HEK293 (cell line): ENCODE data around the gene GPR21.

Experiments used
- CTCF ChIA-PET: fragments of 350-600 bp; formaldehyde crosslinking; extraction: SDS; loops from one replicate; lab custom pipeline; 2021; ENCODE audit warnings: antibody characterized with exemption; lab: Yijun Ruan, JAX
- POLR2A ChIA-PET: fragments of 300-600 bp; formaldehyde crosslinking; extraction: SDS; loops from one replicate; lab custom pipeline; 2020; ENCODE audit warnings: antibody characterized with exemption, inconsistent platforms; lab: Yijun Ruan, JAX
- H3K27ac ChIP-seq: fragments of 200-500 bp; sonication (Bioruptor generic); 2 replicates; pipeline ENCODE4 v1.5.1; 2014; ENCODE audit warnings: low read depth, low read length, control low read depth, inconsistent platforms; ENCODE audit errors: extremely low read depth
- H3K36me3 ChIP-seq, 2 experiments: fragments of 200-500 bp in 1 of 2; sonication (Bioruptor generic) in 1 of 2; 1 replicate in 1 of 2; 2 replicates in 1 of 2; pipeline ENCODE4 v1.5.1; 2014 to 2017; ENCODE audit warnings: inconsistent platforms in 2 of 2, low read length in 2 of 2; ENCODE audit not compliant: control insufficient read depth in 2 of 2, insufficient read depth in 1 of 2
- H3K4me1 ChIP-seq: fragments of 200-500 bp; sonication (Bioruptor generic); 2 replicates; pipeline ENCODE4 v1.5.1; 2014; ENCODE audit warnings: mild to moderate bottlenecking, low read length, inconsistent platforms; ENCODE audit not compliant: control insufficient read depth, insufficient read depth
- H3K4me3 ChIP-seq: 2 replicates; pipeline ENCODE4 v1.5.1; 2011; ENCODE audit warnings: low read depth, mild to moderate bottlenecking, control low read depth, low read length, moderate library complexity
- H3K9me3 ChIP-seq: fragments of 200-500 bp; sonication (Bioruptor generic); 2 replicates; pipeline ENCODE4 v1.5.1; 2014; ENCODE audit warnings: low read depth, low read length, inconsistent platforms; ENCODE audit not compliant: control insufficient read depth, insufficient read depth
- BCL11B ChIP-seq: fragments of 450-650 bp; formaldehyde crosslinking; IDR thresholded peaks from 2 replicates; pipeline ENCODE4 v1.5.1; 2016; ENCODE audit warnings: low read depth, missing biosample characterization, missing genetic modification characterization
- IKZF3 ChIP-seq: fragments of 450-650 bp; IDR thresholded peaks from 2 replicates; pipeline ENCODE4 v1.5.0; 2018; ENCODE audit warnings: missing biosample characterization, mild to moderate bottlenecking, missing genetic modification characterization, moderate library complexity
- KLF1 ChIP-seq: fragments of 450-650 bp; formaldehyde crosslinking; IDR thresholded peaks from 2 replicates; pipeline ENCODE4 v1.5.1; 2016; ENCODE audit warnings: missing biosample characterization, missing genetic modification characterization
- KLF10 ChIP-seq: fragments of 450-650 bp; IDR thresholded peaks from 2 replicates; pipeline ENCODE4 v1.5.1; 2018; ENCODE audit warnings: missing biosample characterization, mild to moderate bottlenecking, missing genetic modification characterization
- KLF7 ChIP-seq: fragments of 450-650 bp; formaldehyde crosslinking; IDR thresholded peaks from 2 replicates; pipeline ENCODE4 v1.5.1; 2016; ENCODE audit warnings: missing biosample characterization, missing genetic modification characterization, borderline replicate concordance
- MYNN ChIP-seq: fragments of 450-650 bp; formaldehyde crosslinking; IDR thresholded peaks from 2 replicates; pipeline ENCODE4 v1.5.1; 2016; ENCODE audit warnings: missing biosample characterization, missing genetic modification characterization, borderline replicate concordance
- REPIN1 ChIP-seq: fragments of 450-650 bp; formaldehyde crosslinking; IDR thresholded peaks from 2 replicates; pipeline ENCODE4 v1.5.1; 2017; ENCODE audit warnings: missing biosample characterization, missing genetic modification characterization, low read depth
- ZBTB8A ChIP-seq: fragments of 450-650 bp; formaldehyde crosslinking; IDR thresholded peaks from 2 replicates; pipeline ENCODE4 v1.5.1; 2016; ENCODE audit warnings: missing biosample characterization, missing genetic modification characterization
- ZFP3 ChIP-seq: fragments of 450-650 bp; formaldehyde crosslinking; IDR thresholded peaks from 2 replicates; pipeline ENCODE4 v1.5.1; 2016; ENCODE audit warnings: low read depth, missing biosample characterization, missing genetic modification characterization
- ZNF169 ChIP-seq: fragments of 450-650 bp; formaldehyde crosslinking; IDR thresholded peaks from 2 replicates; pipeline ENCODE4 v1.5.1; 2016; ENCODE audit warnings: missing biosample characterization, missing genetic modification characterization
- ZNF214 ChIP-seq: fragments of 450-650 bp; formaldehyde crosslinking; IDR thresholded peaks from 2 replicates; pipeline ENCODE4 v1.5.1; 2017; ENCODE audit warnings: missing biosample characterization, mild to moderate bottlenecking, missing genetic modification characterization, borderline replicate concordance
- ZNF292 ChIP-seq: fragments of 450-650 bp; formaldehyde crosslinking; IDR thresholded peaks from 2 replicates; pipeline ENCODE4 v1.5.1; 2016; ENCODE audit warnings: low read depth, missing biosample characterization, missing genetic modification characterization, borderline replicate concordance
- ZNF335 ChIP-seq: fragments of 450-650 bp; formaldehyde crosslinking; conservative IDR thresholded peaks from 2 replicates; pipeline ENCODE4 v1.5.1; 2016; ENCODE audit warnings: missing biosample characterization, missing genetic modification characterization
- ZNF558 ChIP-seq: fragments of 450-650 bp; formaldehyde crosslinking; IDR thresholded peaks from 2 replicates; pipeline ENCODE4 v1.5.1; 2016; ENCODE audit warnings: missing biosample characterization, missing genetic modification characterization
- ZNF585B ChIP-seq: fragments of 450-650 bp; formaldehyde crosslinking; IDR thresholded peaks from 2 replicates; pipeline ENCODE4 v1.5.1; 2016; ENCODE audit warnings: missing biosample characterization, missing genetic modification characterization
- ZNF776 ChIP-seq: fragments of 450-650 bp; formaldehyde crosslinking; IDR thresholded peaks from 2 replicates; pipeline ENCODE4 v1.5.0; 2017; ENCODE audit warnings: missing biosample characterization, missing genetic modification characterization, borderline replicate concordance
- ZNF777 ChIP-seq: fragments of 450-650 bp; formaldehyde crosslinking; IDR thresholded peaks from 2 replicates; pipeline ENCODE4 v1.5.1; 2017; ENCODE audit warnings: missing biosample characterization, missing genetic modification characterization, borderline replicate concordance
- TF ChIP-seq, protein P1 (sequence below): fragments of 450-650 bp; formaldehyde crosslinking; IDR thresholded peaks from 2 replicates; pipeline ENCODE4 v1.5.1; 2016; ENCODE audit warnings: missing biosample characterization, missing genetic modification characterization, borderline replicate concordance
- TF ChIP-seq, protein P2 (sequence below): fragments of 450-650 bp; formaldehyde crosslinking; IDR thresholded peaks from 2 replicates; pipeline ENCODE4 v1.5.1; 2016; ENCODE audit warnings: missing biosample characterization, missing genetic modification characterization, borderline replicate concordance

Gene GPR21

DNA sequence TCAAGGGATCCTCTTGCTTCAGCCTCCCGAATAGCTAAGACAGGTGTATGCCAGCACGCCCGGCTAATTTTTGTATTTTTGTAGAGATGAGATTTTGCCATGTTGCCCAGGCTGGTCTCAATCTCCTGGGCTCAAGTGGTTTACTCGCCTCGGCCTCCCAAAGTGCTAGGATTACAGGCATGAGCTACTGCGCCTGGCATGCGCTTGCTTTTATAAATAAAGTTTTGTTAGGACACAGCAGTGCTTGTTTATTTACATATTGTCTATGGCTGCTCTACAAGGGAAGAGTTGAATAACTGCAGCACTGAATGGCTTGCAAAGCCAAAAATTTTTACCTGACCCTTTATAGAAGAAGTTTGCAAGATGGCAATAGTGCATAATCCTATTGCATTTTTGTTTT lies 27.7 kb downstream of the GPR21 start (continued):
- TF ChIP-seq ZBTB8A (tag by site-specific recombination) (no peak), ZNF214 (tag by site-specific recombination) (no peak), MYNN (tag by site-specific recombination) (no peak), ZNF335 (tag by site-specific recombination) (no peak), ZNF777 (tag by site-specific recombination) (no peak)

DNA sequence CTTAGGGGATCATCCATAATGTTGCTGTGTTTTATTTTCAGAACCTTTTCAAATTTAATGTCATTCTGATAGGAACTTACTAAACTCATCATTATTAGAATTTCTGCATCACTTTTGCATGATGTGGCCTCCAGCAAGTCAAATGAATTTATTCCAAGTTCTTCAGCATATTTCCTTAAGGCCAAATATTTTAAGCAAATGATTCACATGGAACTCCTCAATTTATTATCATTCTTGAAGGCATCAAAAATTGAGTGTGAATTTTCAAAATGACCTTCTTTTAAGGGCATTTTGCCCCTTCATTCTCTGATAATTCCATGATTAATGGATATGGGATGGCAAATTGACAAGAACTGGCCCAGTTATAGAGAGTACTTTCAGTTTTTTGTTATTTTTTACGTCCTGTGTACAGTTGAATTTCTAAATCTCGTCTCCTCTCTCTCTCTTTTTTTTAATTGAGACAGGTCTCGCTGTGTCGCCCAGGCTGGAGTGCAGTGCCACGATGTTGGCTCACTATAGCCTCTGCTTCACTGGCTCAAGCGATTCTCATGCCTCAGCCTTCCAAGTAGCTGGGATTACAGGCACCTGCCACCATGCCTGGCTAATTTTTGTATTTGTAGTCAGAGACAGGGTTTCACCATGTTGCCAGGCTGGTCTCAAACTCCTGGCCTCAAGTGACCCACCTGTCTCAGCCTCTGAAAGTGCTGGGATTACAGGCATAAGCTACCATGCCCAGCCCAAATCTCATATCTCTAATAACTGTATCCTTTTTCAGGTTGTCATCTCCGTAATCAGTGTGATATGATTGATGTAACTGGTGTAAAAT lies 29.1 kb downstream of the GPR21 start:
- Histone ChIP-seq H3K27ac (no peak overlapping the region), H3K4me1 (no peaks in the 10 kb centered on the region), H3K9me3 (no peaks in the 10 kb centered on the region), H3K36me3 (peaks cover 6 to 33% of the 10 kb centered on the region in 2 experiments), H3K4me3 (no peak overlapping the region)
- POLR2A ChIA-PET = no interaction called here
- TF ChIP-seq BCL11B (tag by site-specific recombination) (no peak), ZNF169 (tag by site-specific recombination) (no peak)
- CTCF ChIA-PET = interaction anchor here (1.0 kb wide), 1 partner anchor 193 kb away, joined by 3 read pairs; no protein-coding TSS in a partner anchor

DNA sequence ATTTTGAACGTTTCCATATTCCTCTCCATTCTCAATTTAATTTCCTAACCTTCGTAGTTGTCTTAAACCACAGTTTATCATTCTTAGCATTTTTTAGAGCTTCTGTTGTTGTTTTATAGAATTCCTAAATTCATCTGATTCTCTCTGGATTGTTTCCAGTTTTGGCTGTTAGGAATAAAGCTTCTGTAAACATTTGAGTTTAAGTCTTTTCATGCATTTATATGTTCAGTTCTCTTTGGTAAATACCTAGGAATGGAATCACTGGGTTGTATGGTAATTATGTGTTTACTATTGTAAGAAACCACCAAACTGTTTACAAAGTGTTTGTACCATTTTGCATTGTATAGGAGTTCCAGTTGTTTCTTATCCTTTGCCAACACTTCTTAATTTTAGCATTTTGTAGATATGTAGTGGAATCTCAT lies 29.7 kb downstream of the GPR21 start:
- no peaks in the 10 kb centered on the region for H3K4me1 ChIP-seq
- H3K4me3 ChIP-seq = no peak overlapping the region
- no peak overlapping the region for H3K27ac ChIP-seq
- H3K9me3 ChIP-seq = no peaks in the 10 kb centered on the region
- TF ChIP-seq ZNF776 = no peak
- no peak for TF ChIP-seq ZFP3 (tag by site-specific recombination)
- TF ChIP-seq ZNF558 (tag by site-specific recombination) = no peak
- TF ChIP-seq KLF10 (tag by site-specific recombination) = no peak
- no peak for TF ChIP-seq ZNF214 (tag by site-specific recombination)
- TF ChIP-seq ZNF292 (tag by site-specific recombination) = no peak
- TF ChIP-seq REPIN1 (tag by site-specific recombination) = no peak
- TF ChIP-seq ZNF585B (tag by site-specific recombination) = no peak
- TF ChIP-seq KLF1 (tag by site-specific recombination) = no peak
- TF ChIP-seq, protein P1, sequence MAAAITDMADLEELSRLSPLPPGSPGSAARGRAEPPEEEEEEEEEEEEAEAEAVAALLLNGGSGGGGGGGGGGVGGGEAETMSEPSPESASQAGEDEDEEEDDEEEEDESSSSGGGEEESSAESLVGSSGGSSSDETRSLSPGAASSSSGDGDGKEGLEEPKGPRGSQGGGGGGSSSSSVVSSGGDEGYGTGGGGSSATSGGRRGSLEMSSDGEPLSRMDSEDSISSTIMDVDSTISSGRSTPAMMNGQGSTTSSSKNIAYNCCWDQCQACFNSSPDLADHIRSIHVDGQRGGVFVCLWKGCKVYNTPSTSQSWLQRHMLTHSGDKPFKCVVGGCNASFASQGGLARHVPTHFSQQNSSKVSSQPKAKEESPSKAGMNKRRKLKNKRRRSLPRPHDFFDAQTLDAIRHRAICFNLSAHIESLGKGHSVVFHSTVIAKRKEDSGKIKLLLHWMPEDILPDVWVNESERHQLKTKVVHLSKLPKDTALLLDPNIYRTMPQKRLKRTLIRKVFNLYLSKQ (tag by site-specific recombination) = no peak
- TF ChIP-seq, protein P2, sequence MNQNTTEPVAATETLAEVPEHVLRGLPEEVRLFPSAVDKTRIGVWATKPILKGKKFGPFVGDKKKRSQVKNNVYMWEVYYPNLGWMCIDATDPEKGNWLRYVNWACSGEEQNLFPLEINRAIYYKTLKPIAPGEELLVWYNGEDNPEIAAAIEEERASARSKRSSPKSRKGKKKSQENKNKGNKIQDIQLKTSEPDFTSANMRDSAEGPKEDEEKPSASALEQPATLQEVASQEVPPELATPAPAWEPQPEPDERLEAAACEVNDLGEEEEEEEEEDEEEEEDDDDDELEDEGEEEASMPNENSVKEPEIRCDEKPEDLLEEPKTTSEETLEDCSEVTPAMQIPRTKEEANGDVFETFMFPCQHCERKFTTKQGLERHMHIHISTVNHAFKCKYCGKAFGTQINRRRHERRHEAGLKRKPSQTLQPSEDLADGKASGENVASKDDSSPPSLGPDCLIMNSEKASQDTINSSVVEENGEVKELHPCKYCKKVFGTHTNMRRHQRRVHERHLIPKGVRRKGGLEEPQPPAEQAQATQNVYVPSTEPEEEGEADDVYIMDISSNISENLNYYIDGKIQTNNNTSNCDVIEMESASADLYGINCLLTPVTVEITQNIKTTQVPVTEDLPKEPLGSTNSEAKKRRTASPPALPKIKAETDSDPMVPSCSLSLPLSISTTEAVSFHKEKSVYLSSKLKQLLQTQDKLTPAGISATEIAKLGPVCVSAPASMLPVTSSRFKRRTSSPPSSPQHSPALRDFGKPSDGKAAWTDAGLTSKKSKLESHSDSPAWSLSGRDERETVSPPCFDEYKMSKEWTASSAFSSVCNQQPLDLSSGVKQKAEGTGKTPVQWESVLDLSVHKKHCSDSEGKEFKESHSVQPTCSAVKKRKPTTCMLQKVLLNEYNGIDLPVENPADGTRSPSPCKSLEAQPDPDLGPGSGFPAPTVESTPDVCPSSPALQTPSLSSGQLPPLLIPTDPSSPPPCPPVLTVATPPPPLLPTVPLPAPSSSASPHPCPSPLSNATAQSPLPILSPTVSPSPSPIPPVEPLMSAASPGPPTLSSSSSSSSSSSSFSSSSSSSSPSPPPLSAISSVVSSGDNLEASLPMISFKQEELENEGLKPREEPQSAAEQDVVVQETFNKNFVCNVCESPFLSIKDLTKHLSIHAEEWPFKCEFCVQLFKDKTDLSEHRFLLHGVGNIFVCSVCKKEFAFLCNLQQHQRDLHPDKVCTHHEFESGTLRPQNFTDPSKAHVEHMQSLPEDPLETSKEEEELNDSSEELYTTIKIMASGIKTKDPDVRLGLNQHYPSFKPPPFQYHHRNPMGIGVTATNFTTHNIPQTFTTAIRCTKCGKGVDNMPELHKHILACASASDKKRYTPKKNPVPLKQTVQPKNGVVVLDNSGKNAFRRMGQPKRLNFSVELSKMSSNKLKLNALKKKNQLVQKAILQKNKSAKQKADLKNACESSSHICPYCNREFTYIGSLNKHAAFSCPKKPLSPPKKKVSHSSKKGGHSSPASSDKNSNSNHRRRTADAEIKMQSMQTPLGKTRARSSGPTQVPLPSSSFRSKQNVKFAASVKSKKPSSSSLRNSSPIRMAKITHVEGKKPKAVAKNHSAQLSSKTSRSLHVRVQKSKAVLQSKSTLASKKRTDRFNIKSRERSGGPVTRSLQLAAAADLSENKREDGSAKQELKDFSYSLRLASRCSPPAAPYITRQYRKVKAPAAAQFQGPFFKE (tag by site-specific recombination) = no peak
- no peak for TF ChIP-seq IKZF3
- no peak for TF ChIP-seq KLF7
- H3K36me3 ChIP-seq = peaks cover 6 to 38% of the 10 kb centered on the region in 2 experiments
- ChIA-PET POLR2A (no interaction called here), CTCF (no interaction called here)
